GM12878 (cell line): Measurements from ENCODE around the gene OR10X1. TPM values are rescaled to one million over a fixed set of nuclear protein-coding genes. Genes with fewer than 3 reads are reported as not detected.

Source experiments
- ATAC-seq: fragments of 200-7000 bp; cut with Tn5 transposase; 3 replicates; pipeline ENCODE4 v1.9.1; 2020; ENCODE audit warnings: mild to moderate bottlenecking, moderate library complexity
- BruUV-seq: library from RNA; stranded (reverse); fragments of 400-500 nt; replicated peaks from 2 replicates; lab custom pipeline; 2021; lab: Mats Ljungman, UMichigan
- CTCF ChIA-PET: fragments of 300-600 bp; sonication (Branson Sonifier 250); formaldehyde crosslinking; extraction: SDS; loops from one replicate; lab custom pipeline; 2021; ENCODE audit warnings: inconsistent platforms; lab: Yijun Ruan, JAX
- POLR2A ChIA-PET: fragments of 350-600 bp; formaldehyde crosslinking; extraction: SDS; loops from one replicate; lab custom pipeline; 2021; ENCODE audit warnings: inconsistent platforms; lab: Charles Lee
- RAD21 ChIA-PET: fragments of 300-600 bp; sonication (Branson Sonifier 250); formaldehyde crosslinking; loops from one replicate; lab custom pipeline; 2023; ENCODE audit warnings: antibody characterized with exemption; ENCODE audit not compliant: unreplicated experiment; lab: Charles Lee
- SMC1A ChIA-PET: fragments of 300-600 bp; sonication (Branson Sonifier 250); formaldehyde crosslinking; loops from one replicate; lab custom pipeline; 2023; ENCODE audit not compliant: unreplicated experiment, uncharacterized antibody; lab: Charles Lee
- DNase-seq: peaks from one replicate; pipeline ENCODE4 v3.0.0-alpha.2; 2011; ENCODE audit warnings: low read depth, low spot score
- FAIRE-seq: peaks from 3 replicates; lab custom pipeline; 2011; peaks lifted over from hg19 to GRCh38; lab: Jason Lieb, UNC
- H2AFZ ChIP-seq: 2 replicates; pipeline ENCODE4 v1.6.0; 2011; ENCODE audit warnings: low read depth, low read length, control low read depth; ENCODE audit not compliant: control insufficient read depth
- H3K27ac ChIP-seq: 2 replicates; pipeline ENCODE4 v1.5.1; 2011; ENCODE audit warnings: control low read depth; ENCODE audit not compliant: control insufficient read depth, insufficient read depth
- H3K27me3 ChIP-seq, 2 experiments: replicated peaks in 1 of 2; 2 replicates each; pipeline versions ENCODE4 v1.6.0 to v1.6.1; 2011; ENCODE audit warnings: low read length in 1 of 2; ENCODE audit not compliant: control insufficient read depth in 2 of 2, insufficient read depth in 2 of 2
- H3K36me3 ChIP-seq, 2 experiments: 2 replicates each; pipeline ENCODE4 v1.5.1; 2011; ENCODE audit warnings: low read length in 1 of 2; ENCODE audit not compliant: control insufficient read depth in 2 of 2, insufficient read depth in 2 of 2
- H3K4me1 ChIP-seq: 2 replicates; pipeline ENCODE4 v1.6.1; 2011; ENCODE audit warnings: mild to moderate bottlenecking, low read length, moderate library complexity, mixed read lengths; ENCODE audit not compliant: control insufficient read depth, insufficient read depth
- H3K4me2 ChIP-seq: 2 replicates; pipeline ENCODE4 v1.6.0; 2011; ENCODE audit warnings: control low read depth; ENCODE audit not compliant: control insufficient read depth, insufficient read depth
- H3K4me3 ChIP-seq: fragments of 200-600 bp; sonication (generic); 2 replicates; pipeline ENCODE4 v1.5.1; 2016
- H3K79me2 ChIP-seq: 2 replicates; pipeline ENCODE4 v1.6.0; 2011; ENCODE audit warnings: low read length; ENCODE audit not compliant: control insufficient read depth, insufficient read depth
- H3K9ac ChIP-seq: 2 replicates; pipeline ENCODE4 v1.8.0; 2011; ENCODE audit warnings: low read length, control low read depth, mixed read lengths; ENCODE audit not compliant: control insufficient read depth, insufficient read depth
- H3K9me3 ChIP-seq: replicated peaks from 3 replicates; pipeline ENCODE4 v1.5.1; 2011; ENCODE audit warnings: mild to moderate bottlenecking, low read length; ENCODE audit not compliant: control insufficient read depth, insufficient read depth
- H4K20me1 ChIP-seq: 2 replicates; pipeline ENCODE4 v1.6.0; 2011; ENCODE audit not compliant: control insufficient read depth, insufficient read depth
- ASH2L ChIP-seq: fragments of 300-600, 200-600 bp; sonication (generic); IDR thresholded peaks from 2 replicates; pipeline ENCODE4 v1.6.1; 2017; ENCODE audit warnings: low read depth, mild to moderate bottlenecking, borderline replicate concordance
- CEBPB ChIP-seq, 2 experiments: fragments of 150-350 bp in 1 of 2; IDR thresholded peaks; 2 replicates each; pipeline ENCODE4 v1.6.1; 2012 to 2014; ENCODE audit warnings: low read depth in 2 of 2, low read length in 2 of 2, borderline replicate concordance in 1 of 2, inconsistent platforms in 1 of 2
- MTA2 ChIP-seq: fragments of 450-650 bp; IDR thresholded peaks from 2 replicates; pipeline ENCODE4 v1.6.1; 2016; ENCODE audit warnings: low read depth, mild to moderate bottlenecking, moderate library complexity
- NFYB ChIP-seq: IDR thresholded peaks from 2 replicates; pipeline ENCODE4 v1.6.1; 2011; ENCODE audit warnings: low read depth, mild to moderate bottlenecking, low read length, improper control_type of control experiment, moderate library complexity; ENCODE audit not compliant: insufficient read depth
- PML ChIP-seq: IDR thresholded peaks from 2 replicates; pipeline ENCODE4 v1.6.1; 2012; ENCODE audit warnings: low read length, inconsistent platforms
- SMAD1 ChIP-seq: fragments of 450-650 bp; IDR thresholded peaks from 2 replicates; pipeline ENCODE4 v1.6.1; 2018; ENCODE audit warnings: mild to moderate bottlenecking, low read depth; ENCODE audit not compliant: partially characterized antibody
- SPI1 ChIP-seq: IDR thresholded peaks from 2 replicates; pipeline ENCODE4 v1.6.1; 2011; ENCODE audit warnings: low read depth, mild to moderate bottlenecking, low read length, moderate library complexity, borderline replicate concordance; ENCODE audit not compliant: insufficient read depth
- SREBF1 ChIP-seq: IDR thresholded peaks from 2 replicates; pipeline ENCODE4 v1.6.1; 2012; ENCODE audit warnings: mild to moderate bottlenecking, low read length
- TAF1 ChIP-seq: IDR thresholded peaks from 2 replicates; pipeline ENCODE4 v1.6.1; 2011; ENCODE audit warnings: mild to moderate bottlenecking, low read depth, low read length, borderline replicate concordance
- WGBS: methylation state at CpG from one replicate; pipeline ENCODE4 v1.1.6; 2016; ENCODE audit warnings: low lambda C conversion rate; ENCODE audit not compliant: insufficient replicate concordance, insufficient coverage; ENCODE audit errors: missing lambda C conversion rate; 5-methylcytosine and 5-hydroxymethylcytosine counted together
- in situ Hi-C: fragments of 300-500 bp; cut with MboI; formaldehyde crosslinking; loops from 9 replicates; pipeline ENCODE4 v1.14.3; 2018; ENCODE audit warnings: mixed read lengths
- intact Hi-C: fragments of 100-400 bp; cut with micrococcal nuclease; formaldehyde crosslinking; loops from one replicate; pipeline ENCODE4 v1.14.2; 2022; ENCODE audit not compliant: unreplicated experiment
- polyA plus RNA-seq, 11 experiments: library from polyadenylated mRNA; depleted of rRNA in 4 of 11; unstranded in 6 of 11; stranded (reverse) in 5 of 11; fragments of >200 nt; fragmentation: Nextera tagmentation in 4 of 11; fragmentation: Illumina TruSeq in 1 of 11; extraction: Ambion mirVana in 4 of 11; extraction: Trizol in 1 of 11; gene quantifications; 1 replicate in 1 of 11; 2 replicates in 10 of 11; pipeline versions ENCODE4 v1.2.1 to v1.2.3, GENCODE V29; 2011 to 2016; ENCODE audit warnings: inconsistent platforms in 2 of 11, missing spikeins in 2 of 11, low read depth in 1 of 11
- total RNA-seq, 4 experiments: library from RNA; depleted of rRNA in 3 of 4; stranded (reverse); fragments of >200 nt in 3 of 4; fragmentation: Illumina TruSeq in 1 of 4; extraction: Trizol in 1 of 4; gene quantifications; 2 replicates each; pipeline versions ENCODE4 v1.2.1 to v1.2.3, GENCODE V29; 2013 to 2021

Gene OR10X1
- total and polyA plus RNA-seq, 10 of the 15 experiments (the other 5 are each of a cell fraction or from before 2014, with no cell fraction given), result not detected

- peak; percentile 16; the same call in 1 of the 2 replicates for TF ChIP-seq SPI1
- TF ChIP-seq PML, result no peak
- no peaks in the 10 kb centered on the region for H3K4me1 ChIP-seq
- intact Hi-C loops (no loop called here), in situ Hi-C loops (no loop called here)
- H3K79me2 ChIP-seq, result no peaks in the 10 kb centered on the region
- ChIA-PET CTCF (no interaction called here), SMC1A (no interaction called here), RAD21 (no interaction called here), POLR2A (no interaction called here)
- no peak overlapping the region for H2AFZ ChIP-seq
- no peak overlapping the region for H3K27ac ChIP-seq
- H3K4me2 ChIP-seq, result no peak overlapping the region
- DNase-seq (no peak), ATAC-seq (no peak), FAIRE-seq (no peak)
- H3K4me3 ChIP-seq, result no peak overlapping the region
- BruUV-seq, result no TSS peak
- 47% methylated on average over 2 of the region's 2 CpGs for WGBS
- H3K9me3 ChIP-seq, result no peaks in the 10 kb centered on the region
- H3K36me3 ChIP-seq, result no peaks in the 10 kb centered on the region
- H3K9ac ChIP-seq, result no peak overlapping the region
- H3K27me3 ChIP-seq, result no peaks in the 10 kb centered on the region
- H4K20me1 ChIP-seq, result no peaks in the 10 kb centered on the region
Measured at GRCh38 chr1:158564608-158565007, 15.1 kb downstream of the OR10X1 start.

DNA sequence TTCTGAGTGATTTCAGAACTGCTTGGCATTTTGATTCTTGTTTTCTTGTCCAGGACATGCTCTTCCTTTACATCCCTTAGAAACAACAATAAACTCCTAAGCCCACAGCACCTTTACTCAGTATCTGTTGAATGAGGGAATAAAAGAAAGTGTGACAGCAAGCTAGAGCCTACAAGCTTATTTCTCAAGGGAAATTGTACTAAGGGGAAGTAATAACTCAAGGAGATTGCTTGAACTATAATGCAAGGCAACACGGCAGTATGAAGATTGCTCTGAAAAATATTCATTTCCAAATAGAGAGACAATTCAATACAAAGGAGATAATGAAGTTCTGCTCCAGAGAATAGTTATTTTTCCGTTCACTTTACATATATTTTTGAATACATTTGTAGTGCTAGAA, 15.8 kb downstream of the OR10X1 start:
- no peaks in the 10 kb centered on the region for H4K20me1 ChIP-seq
- no TSS peak for BruUV-seq
- no peak for TF ChIP-seq CEBPB (IDR thresholded peaks at IDR 0.05; ENCODE audit: borderline replicate concordance in 1 of 2, low read depth in 2 of 2, low read length in 2 of 2)
- TF ChIP-seq TAF1, result no peak
- TF ChIP-seq SMAD1, result no peak
- no peak for TF ChIP-seq SREBF1
- TF ChIP-seq NFYB, result no peak
- TF ChIP-seq MTA2, result no peak
- TF ChIP-seq ASH2L, result no peak
- H3K27ac ChIP-seq, result no peak overlapping the region
- no peaks in the 10 kb centered on the region for H3K9me3 ChIP-seq
- ATAC-seq, result no peak
- no peaks in the 10 kb centered on the region for H3K79me2 ChIP-seq
- no peaks in the 10 kb centered on the region for H3K4me1 ChIP-seq
- intact Hi-C loops (no loop called here), in situ Hi-C loops (no loop called here)
- DNase-seq, result no peak
- H3K9ac ChIP-seq, result no peak overlapping the region
- no peak overlapping the region for H2AFZ ChIP-seq
- H3K4me3 ChIP-seq, result no peak overlapping the region
- WGBS, result 26% methylated on average over 2 of the region's 2 CpGs
- POLR2A ChIA-PET, result no interaction called here
- RAD21 ChIA-PET, result no interaction called here
- no peaks in the 10 kb centered on the region for H3K27me3 ChIP-seq
- CTCF ChIA-PET, result interaction anchor here (1.1 kb wide), 1 partner anchor 8 kb away, joined by 3 read pairs; no protein-coding TSS in a partner anchor
- H3K4me2 ChIP-seq, result no peak overlapping the region
- no peak for FAIRE-seq
- SMC1A ChIA-PET, result no interaction called here
- no peaks in the 10 kb centered on the region for H3K36me3 ChIP-seq
